ENCODE results near the gene NSMCE4A.
"Not testable (repeated sequence)": the region's sequence is repeated elsewhere in the genome, so short reads cannot be mapped to it uniquely, and the experiment has no call there.

Gene NSMCE4A

GRCh38 chr10:121935702-121936101 is 39.3 kb downstream of the NSMCE4A start:
- DNase-seq (ENCODE audit: low read depth in 2 of 2): no peak

GRCh38 chr10:121930268-121931085 is 44.5 kb downstream of the NSMCE4A start:
- DNase-seq (ENCODE audit: low read depth in 2 of 2): not testable (repeated sequence)

- not testable (repeated sequence) for DNase-seq (ENCODE audit: low read depth in 2 of 2)
Observed at GRCh38 chr10:121929585-121930267, 45.3 kb downstream of the NSMCE4A start.

- DNase-seq (ENCODE audit: low read depth in 2 of 2): no peak
Observed at GRCh38 chr10:121928528-121928884, 46.5 kb downstream of the NSMCE4A start.

- peak; percentile 85 to 86 for DNase-seq (ENCODE audit: low read depth in 2 of 2)
Observed at GRCh38 chr10:121927841-121928527, 47.0 kb downstream of the NSMCE4A start, which contains the start of gene ATE1. Gene ATE1, minus strand, starts transcription at chr10:121928031. Its CDS starts 82 bp downstream, at chr10:121927949.

- no peak for DNase-seq (ENCODE audit: low read depth in 2 of 2)
Observed at GRCh38 chr10:121927318-121927840, 47.6 kb downstream of the NSMCE4A start.

- DNase-seq (ENCODE audit: low read depth in 2 of 2): no peak
Observed at GRCh38 chr10:121926671-121927317, 48.2 kb downstream of the NSMCE4A start.

GRCh38 chr10:121926157-121926556 is 48.9 kb downstream of the NSMCE4A start:
- DNase-seq (ENCODE audit: low read depth in 2 of 2): no peak

- no peak for DNase-seq (ENCODE audit: low read depth in 2 of 2)
Observed at GRCh38 chr10:121921238-121921931, 53.6 kb downstream of the NSMCE4A start.

- no peak for DNase-seq (ENCODE audit: low read depth in 2 of 2)
Observed at GRCh38 chr10:121919666-121920065, 55.4 kb downstream of the NSMCE4A start.

- not testable (repeated sequence) for DNase-seq (ENCODE audit: low read depth in 2 of 2)
Observed at GRCh38 chr10:121918800-121919199, 56.2 kb downstream of the NSMCE4A start.

GRCh38 chr10:121914661-121915060 is 60.4 kb downstream of the NSMCE4A start:
- DNase-seq (ENCODE audit: low read depth in 2 of 2): no peak

GRCh38 chr10:121911421-121911697 is 63.7 kb downstream of the NSMCE4A start:
- DNase-seq (ENCODE audit: low read depth in 2 of 2): no peak

- DNase-seq (ENCODE audit: low read depth in 2 of 2): no peak
Observed at GRCh38 chr10:121910673-121911420, 64.2 kb downstream of the NSMCE4A start.

Measured in fibroblast of skin of left quadriceps (primary cell).